Glomerular endothelial cell (primary cell): Measurements from ENCODE around the gene NR2F6. TPM values are rescaled to one million over a fixed set of nuclear protein-coding genes. Genes with fewer than 3 reads are reported as not detected.
"Not testable (repeated sequence)": the region's sequence is repeated elsewhere in the genome, so short reads cannot be mapped to it uniquely, and the experiment has no call there.

ENCODE experiments used
- DNase-seq: peaks from one replicate; pipeline ENCODE4 v3.0.0-alpha.2; 2011; ENCODE audit warnings: low read depth, low spot score; ENCODE audit errors: extremely low read depth
- total RNA-seq: library from RNA; depleted of rRNA; stranded (reverse); fragments of >200 nt; gene quantifications from 2 replicates; pipeline ENCODE4 v1.2.3, GENCODE V29; 2015

The NR2F6 gene
- total RNA-seq, 1 donor from 2014 or later: 68.1 TPM

DNA sequence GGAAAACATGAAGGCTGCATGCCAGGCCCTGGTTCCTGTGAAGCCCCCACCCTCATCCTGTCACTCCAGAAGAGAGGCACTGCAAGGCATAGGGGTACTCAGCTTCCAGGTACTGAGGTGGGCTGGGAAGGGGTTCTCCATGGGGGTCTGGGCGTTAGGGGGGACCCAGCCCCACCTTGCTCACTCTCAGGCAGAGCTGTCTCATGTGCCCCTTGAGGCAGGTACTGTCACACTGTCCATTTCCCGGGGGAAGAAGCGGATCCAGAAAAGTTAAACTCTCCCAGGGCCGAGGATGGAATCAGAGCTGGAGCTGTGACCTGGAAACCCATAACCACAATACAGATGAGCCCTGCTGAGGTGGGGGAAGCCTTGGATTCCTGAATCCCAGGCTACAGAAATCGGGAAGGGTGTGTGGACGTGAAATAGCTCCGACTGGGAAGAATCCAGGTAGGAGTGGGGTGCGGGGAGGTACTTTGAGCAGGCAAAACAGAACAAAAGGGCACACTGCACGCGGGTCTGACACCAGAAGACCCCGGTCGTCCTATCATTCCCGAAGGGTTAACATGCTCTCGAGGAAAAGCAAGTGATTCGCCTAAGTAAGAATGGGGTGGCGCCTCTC, 31.1 kb downstream of the NR2F6 start:
- no peak for DNase-seq

DNA sequence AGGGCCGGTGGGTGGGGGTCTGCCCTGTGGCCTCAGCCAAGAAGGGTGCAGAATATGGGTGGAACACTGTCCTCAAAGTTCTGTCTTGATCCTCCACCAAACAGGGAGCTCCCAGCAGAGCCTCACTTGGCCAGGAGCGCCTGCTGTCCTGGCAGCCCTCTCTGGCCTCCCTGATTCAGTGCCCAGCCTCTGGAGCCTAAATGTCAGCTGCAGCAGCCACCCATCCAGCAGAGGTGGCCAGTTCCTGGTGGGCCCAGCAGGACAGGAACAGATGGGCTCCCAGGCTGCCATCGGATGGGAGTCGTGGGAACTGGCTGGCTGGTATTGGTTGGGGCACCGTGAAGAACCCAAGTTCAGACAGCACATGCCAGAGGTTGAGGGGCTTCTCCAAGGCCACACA, 32.4 kb downstream of the NR2F6 start:
- DNase-seq: no peak

DNA sequence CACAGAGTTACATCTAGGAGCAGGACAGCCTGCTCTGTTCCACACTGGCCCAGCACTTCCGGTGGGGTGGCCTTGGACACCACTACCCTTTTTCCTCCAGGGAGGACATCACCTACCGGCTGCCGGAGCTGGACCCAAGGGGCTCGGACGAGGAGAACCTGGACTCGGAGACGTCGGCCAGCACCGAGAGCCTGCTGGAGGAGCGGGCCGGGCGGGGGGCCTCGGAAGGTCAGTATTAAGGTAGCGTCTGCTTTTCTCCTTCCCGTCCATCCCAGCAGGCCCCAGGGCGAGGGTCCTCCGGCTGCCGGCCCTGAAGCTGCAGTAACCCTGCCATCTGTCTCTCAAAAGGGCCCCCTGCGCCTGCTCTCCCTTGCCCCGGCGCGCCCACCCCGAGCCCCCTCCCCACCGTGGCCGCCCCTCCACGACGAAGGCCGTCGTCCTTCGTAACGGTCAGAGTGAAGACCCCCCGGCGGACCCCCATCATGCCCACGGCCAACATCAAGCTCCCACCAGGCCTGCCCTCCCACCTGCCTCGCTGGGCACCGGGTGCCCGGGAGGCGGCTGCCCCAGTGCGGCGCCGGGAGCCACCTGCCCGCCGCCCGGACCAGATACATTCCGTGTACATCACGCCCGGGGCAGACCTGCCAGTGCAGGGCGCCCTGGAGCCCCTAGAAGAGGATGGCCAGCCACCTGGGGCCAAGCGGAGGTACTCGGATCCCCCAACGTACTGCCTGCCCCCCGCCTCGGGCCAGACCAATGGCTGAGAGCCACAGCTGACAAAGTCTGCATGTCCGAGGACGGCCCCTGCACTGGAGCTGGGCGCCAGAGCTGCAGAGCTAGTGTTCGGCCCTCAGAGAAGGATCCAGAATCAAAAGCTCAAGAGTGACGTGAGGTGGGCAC, 33.9 kb downstream of the NR2F6 start:
- DNase-seq: no peak

DNA sequence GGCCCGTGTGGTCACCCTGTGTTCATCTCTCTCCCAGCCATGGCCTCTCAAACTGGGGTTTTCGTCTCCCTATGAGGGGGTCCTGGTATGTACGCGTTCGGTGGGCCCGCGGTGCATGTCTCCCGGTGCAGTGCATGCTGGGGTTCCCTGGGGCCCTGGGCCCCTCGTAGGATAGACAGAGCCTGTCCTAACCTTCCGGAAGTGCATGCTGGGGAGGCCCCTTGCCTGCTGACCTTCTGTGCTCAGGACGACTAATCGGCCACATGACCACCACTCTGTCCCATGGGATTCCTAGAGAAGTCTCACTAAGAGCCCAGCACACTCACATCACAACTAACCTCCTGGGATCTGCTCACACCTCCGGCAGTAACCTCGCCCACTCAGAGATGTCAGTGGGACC, 35.4 kb downstream of the NR2F6 start:
- no peak for DNase-seq

DNA sequence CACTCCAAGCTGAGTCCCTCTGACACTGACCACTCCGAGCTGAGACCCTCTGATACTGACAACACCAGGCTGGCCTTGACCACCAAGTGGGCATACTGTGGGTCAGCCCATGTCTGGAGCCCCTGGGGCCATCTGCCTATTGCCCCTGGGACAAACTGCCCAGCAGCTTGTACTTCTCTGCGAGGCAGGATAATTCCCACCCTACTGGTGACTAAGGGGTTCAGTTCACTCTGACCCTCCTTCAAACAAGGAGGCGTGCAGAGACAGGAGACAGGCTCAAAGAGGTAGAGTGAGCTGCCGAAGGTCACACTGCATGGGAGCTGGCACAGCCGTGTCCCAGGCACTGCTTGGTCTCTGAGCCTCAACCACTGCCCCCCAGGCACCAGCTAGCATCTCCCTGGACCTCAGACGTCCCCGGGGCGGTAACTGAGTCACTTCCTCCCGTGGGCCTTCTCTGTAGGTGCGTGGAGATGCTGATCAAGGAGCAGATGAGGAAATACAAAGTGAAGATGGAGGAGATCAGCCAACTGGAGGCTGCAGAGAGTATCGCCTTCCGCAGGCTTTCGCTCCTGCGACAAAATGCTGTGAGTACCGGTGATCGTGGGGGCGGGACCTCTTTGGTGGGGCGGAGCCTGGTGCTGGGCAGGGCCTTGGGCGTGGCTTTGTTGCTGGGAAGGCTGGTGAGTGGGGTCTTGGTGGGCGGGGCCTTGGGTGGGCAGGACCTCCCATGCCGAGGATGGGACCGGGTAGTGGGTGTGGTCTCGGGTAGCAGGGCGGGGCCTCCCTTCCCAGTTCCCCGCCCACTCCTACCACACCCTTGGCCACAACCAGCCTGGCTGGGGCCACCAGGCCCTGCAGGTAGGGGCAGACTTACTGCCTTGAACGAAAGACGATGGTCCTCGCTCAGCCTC, 36.3 kb downstream of the NR2F6 start:
- DNase-seq: no peak

DNA sequence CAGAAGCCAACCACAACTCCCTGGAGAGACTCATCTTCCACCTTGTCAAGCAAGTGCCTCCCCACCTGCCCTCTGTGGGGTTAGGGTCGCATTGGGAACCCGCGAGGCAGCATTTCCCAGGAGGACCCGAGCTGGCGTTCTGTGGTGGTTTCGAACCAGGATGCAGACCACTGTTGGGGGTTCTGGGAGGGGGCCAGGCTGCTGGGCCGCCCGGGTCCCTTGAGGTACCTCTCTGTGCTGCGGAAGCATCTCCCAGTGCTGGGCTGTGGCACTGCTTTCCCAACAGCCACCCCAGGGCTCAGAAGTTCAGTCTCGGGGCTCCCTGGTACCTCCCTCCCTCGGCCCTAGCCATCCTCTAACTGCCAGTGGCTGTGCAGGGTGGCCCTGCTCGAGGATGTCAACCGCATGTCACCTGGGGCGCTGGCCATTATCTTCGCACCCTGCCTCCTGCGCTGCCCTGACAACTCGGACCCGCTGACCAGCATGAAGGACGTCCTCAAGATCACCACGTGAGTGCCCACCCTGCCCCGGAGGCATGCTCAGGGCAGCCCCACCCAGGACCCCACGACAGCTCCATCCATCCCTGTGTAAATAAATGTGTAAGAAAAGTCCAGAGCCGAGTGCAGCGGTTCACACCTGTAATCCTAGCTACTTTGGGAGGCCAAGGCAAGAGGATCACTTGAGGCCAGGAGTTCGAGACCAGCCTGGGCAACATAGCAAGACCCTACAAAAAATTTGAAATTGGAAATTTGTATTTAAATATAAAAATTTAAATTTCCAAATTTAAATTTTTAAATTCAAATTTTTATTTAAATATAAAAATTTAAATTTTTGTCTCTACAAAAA, 38.8 kb downstream of the NR2F6 start:
- DNase-seq: no peak

DNA sequence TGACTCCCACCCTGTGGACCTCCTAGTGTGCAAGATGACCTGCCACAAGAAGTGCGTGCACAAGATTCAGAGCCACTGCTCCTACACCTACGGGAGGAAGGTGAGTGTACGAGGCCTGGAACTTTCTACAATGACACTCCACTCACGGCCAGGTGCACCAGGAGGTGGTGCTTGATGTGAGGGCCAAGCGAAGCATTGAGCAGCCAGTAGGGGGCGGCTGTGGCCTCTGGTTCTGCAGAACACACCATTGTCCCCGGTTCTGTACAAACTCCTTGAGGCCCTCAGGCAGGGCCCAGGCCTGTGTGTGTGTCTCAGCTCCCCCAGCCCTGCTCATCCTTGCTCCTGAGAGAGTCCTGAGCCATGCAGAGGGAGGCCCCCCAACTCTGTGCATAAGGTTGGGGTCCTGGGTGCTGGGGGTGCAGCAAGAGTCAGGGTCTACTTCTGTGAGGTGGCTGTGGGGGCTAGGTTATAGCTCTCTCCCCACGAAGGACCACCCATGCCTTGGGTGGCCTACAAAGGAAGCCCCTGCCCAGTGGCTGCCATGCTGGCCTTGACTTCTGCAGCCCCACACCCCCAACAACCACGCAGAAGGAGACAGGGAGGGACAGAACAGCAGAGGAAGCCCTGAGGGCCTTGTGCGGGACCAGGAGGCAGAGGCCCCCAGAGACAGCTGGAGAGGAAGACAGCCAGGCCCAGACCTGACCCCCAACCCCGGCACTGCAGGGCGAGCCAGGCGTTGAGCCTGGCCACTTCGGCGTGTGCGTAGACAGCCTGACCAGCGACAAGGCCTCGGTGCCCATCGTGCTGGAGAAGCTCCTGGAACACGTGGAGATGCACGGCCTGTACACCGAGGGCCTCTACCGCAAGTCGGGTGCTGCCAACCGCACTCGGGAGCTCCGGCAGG, 40.2 kb downstream of the NR2F6 start:
- DNase-seq: no peak

DNA sequence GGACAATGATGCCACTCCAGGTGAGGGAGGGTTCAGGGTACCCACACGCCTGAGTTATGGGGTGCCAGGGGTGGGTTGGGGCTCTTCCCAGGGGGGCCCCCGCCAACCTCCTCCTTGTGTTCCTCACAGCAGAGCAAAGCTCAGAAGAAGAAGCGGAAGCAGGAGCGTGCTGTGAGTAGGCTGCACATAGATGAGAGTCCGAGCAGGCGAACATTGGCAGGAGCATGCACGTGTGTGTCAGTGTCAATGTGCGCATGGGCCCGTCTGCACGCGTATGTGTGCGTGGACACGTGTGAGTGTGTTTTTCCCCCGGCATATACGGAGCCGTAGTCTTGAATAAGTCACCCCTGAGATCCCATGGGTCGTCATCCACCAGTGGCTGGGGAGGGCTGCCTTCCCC, 43.0 kb downstream of the NR2F6 start:
- DNase-seq: no peak

DNA sequence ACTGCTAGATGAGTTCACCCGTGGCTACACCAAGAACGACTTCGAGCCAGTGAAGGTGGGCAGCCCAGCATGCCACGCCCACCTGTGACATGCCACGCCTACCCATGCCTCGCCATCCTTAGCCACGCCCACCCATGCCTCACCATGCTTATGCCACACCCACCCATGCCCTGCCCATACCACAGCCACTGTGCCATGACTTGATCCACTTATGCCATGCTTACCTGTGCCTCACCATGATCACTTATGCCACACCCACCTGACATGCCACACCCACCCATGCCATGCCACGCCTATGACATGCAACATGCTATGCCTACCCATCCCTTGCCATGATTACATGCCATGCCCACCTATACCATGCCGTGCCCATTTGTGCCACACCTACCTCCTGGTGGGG, 43.5 kb downstream of the NR2F6 start:
- DNase-seq: no peak

DNA sequence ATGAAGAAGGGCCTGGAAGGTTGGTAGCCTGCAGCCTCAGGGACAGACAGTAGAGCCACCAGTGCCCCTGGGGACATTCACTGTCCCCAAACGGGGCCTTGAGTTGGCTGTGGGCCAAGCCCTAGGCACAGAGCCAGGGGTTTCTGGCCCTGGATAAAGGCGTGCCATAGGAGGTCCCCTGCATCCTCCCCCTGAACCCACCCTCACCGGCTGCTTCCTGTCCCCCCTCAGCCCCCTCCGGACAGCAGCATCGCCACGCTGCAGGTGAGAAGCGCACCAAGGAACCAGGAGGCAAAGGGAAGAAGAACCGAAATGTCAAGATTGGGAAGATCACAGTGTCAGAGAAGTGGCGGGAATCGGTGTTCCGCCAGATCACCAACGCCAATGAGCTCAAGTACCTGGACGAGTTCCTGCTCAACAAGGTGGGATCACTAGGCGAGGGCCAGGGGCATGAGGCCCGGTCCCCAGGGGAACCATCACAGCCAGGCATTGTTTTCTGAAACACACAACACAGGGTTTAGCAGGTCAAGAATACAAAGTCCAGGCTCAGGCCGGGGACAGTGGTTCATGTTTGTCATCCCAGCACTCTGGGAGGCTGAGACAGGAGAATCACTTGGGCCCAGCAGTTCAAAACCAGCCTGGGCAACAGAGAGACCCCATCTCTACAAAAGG, 45.2 kb downstream of the NR2F6 start:
- no peak for DNase-seq

DNA sequence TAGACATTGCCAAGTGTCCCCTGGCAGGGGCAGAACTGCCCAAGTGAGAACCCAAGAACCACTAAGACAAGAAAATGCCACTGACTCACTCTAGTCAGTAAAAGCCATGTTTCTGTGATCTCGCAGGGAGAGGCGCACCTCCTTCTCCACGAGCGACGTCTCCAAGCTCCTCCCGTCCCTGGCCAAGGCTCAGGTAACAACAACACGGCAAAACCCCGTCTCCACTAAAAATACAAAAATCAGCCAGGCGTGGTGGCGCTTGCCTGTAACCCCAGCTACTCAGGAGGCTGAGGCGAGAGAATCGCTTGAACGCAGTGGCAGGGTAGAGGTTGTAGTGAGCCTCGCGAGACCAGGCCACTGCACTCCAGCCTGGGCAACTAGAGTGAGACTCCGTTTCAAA, 48.1 kb downstream of the NR2F6 start:
- no peak for DNase-seq

DNA sequence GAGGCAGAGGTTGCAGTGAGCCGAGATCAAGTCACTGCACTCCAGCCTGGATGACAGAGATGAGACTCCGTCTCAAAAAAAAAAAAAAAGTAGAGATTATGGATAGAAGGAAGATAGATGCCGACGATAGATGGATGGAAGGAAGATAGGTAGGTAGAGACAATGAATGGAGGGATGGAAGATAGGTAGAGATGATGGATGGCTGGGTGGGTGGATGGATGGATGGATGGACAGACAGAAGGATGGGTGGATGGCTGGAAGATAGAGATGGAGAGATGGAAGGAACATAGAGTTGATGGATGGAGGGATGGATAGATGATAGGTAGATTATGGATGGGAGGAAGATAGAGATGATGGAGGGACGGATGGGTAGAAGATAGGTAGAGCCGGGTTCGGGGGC, 49.1 kb downstream of the NR2F6 start:
- DNase-seq: no peak

DNA sequence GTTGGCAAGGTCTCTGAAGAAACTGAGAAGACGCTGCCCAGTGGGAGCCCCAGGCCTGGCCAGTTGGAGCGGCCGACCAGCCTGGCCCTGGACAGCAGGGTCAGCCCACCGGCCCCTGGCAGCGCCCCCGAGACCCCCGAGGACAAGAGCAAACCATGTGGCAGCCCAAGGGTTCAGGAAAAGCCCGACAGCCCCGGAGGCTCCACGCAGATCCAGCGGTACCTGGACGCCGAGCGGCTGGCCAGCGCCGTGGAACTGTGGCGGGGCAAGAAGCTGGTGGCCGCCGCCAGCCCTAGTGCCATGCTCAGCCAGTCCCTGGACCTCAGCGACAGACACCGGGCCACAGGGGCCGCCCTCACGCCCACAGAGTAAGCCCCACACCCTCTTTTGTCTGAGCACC, 50.6 kb downstream of the NR2F6 start:
- DNase-seq: no peak

DNA sequence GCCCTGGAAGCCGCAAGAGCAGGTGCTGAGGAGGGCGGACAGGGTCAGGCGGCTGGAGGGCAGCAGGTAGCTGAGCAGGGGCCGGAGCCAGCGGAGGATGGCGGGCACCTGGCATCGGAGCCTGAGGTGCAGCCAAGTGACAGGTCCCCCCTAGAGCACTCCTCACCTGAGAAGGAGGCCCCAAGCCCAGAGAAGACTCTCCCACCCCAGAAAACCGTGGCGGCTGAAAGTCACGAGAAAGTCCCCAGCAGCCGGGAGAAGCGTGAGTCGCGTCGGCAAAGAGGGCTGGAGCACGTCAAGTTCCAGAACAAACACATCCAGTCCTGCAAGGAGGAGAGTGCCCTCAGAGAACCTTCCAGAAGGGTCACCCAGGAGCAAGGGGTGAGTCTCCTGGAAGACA, 51.1 kb downstream of the NR2F6 start:
- DNase-seq: no peak

DNA sequence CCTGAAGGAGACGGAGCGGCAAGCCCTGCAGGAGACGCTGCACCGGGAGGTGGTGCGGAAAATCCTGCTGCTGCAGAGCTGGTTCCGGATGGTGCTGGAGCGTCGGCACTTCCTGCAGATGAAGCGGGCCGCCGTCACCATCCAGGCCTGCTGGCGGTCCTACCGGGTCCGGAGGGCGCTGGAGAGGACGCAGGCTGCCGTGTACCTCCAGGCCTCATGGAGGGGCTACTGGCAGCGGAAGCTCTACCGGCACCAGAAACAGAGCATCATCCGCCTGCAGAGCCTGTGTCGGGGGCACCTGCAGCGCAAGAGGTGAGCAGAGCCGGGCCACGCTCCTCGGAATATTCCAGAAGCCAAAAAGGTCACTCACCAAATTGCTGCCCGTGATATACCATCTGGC, 53.0 kb downstream of the NR2F6 start:
- DNase-seq: no peak

DNA sequence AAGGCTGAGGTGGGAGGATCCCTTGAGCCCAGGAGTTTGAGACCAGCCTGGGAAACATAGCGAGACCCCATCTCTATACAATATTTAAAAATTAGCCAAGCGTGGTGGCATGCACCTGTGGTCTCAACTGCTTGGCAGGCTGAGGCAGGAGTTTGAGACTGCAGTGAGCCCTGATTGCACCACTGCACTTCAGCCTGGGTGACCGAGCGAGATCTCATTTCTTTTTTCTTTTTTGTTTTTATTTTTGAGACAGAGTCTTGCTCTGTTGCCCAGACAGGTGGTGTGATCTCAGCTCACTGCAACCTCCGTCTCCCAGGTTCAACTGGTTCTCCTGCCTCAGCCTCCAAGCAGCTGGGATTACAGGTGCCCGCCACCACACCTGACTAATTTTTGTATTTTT, 54.0 kb downstream of the NR2F6 start:
- DNase-seq: not testable (repeated sequence)

DNA sequence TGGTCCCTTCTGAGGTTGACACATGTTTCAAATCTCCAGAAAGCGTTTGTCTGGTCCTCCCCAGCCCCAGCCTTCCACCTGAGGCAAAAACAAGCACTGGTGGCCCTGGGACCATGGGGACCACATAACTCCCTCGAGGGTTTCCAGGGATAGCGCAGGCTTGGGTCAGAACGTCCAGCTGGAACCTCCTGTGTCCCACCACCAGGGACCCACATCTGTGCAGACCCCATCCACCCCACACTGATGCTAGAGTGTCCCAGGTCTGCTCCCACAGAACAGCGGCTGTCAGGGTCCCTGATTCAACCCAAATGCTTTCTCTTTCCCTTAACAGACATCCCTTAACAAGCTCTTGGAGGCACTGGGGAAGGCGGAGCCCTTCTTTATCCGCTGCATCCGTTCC, 60.1 kb downstream of the NR2F6 start:
- no peak for DNase-seq

DNA sequence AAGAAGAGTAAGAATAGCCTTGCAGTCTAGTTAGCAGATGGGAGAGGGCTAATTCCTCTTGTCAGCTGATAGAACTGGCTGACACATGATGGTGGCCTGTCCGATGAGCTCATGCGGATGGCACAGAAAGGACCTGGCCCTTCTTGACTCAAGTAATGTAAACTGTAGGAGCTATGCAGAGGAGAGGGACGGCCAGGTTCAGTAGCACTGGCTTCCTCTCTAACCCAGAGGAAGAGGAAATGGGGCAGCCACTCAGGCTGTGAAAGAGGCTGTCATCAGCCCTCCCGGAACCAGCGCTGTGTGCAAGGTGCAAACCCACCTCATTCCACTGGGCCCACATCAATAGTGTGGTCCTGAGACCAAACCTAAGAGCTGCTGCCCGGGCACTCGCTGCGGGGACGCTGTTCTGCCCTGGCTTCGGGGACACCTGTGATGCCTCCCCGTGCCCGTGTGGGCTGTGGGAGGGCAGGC, 61.3 kb downstream of the NR2F6 start:
- no peak for DNase-seq

DNA sequence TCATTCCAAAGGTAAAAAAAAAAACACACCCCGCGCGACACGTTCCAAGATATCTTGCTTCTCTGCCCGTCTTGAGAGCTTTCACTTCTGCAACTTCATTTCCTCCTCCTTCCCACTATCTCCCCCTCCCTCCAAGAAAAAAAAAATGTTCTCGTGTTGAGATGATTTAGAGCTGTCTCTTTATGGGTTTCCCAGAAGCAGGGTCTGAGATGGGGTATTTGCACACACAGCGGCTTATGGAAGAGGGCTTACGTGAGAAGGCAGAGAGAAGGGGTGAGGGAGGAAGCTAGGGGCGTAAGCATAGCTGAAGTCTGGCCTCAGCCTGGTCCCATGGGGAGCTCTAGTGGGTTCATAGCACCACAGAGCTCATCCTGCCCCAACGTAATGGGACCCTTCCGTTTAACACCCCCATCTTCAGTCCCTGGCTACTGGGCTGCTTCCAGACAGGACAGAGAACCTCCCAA, 61.8 kb downstream of the NR2F6 start:
- DNase-seq: no peak
